ENCODE measurements around the gene YEATS4. TPM values are rescaled to one million over a fixed set of nuclear protein-coding genes. Genes with fewer than 3 reads are reported as not detected.

The YEATS4 gene
- total and polyA plus RNA-seq, 12 donors = 5.6 to 57.9 (median 16.4) TPM

DNA sequence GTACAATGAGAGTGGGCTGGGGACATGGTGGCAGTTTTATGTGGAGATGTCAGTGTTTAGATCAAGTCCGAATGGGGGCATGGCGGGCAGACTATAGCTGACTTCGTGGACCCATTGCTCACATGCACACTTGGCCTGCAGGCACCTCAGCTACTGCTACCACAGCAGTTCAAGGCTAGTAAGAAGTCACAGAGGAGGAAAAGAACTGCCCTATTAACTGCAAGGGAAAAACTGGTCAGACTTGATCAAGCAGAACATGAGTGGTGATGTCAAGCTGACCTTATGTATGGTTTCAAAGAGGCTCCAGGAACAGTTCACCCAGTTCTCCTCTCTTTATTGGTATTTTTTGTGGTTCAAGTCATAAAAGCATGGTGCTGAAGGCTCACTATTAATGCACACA lies 80.5 kb downstream of the YEATS4 start:
- H3K4me3 ChIP-seq = no peak overlapping the region
- no peaks in the 10 kb centered on the region for H3K27me3 ChIP-seq
- intact Hi-C loops (cut with DNase I) = no loop called here
- no peaks in the 10 kb centered on the region for H3K9me3 ChIP-seq (replicated peaks in 1 of 3)
- no peak for TF ChIP-seq POLR2A (IDR thresholded peaks at IDR 0.05)
- TF ChIP-seq, protein P1, sequence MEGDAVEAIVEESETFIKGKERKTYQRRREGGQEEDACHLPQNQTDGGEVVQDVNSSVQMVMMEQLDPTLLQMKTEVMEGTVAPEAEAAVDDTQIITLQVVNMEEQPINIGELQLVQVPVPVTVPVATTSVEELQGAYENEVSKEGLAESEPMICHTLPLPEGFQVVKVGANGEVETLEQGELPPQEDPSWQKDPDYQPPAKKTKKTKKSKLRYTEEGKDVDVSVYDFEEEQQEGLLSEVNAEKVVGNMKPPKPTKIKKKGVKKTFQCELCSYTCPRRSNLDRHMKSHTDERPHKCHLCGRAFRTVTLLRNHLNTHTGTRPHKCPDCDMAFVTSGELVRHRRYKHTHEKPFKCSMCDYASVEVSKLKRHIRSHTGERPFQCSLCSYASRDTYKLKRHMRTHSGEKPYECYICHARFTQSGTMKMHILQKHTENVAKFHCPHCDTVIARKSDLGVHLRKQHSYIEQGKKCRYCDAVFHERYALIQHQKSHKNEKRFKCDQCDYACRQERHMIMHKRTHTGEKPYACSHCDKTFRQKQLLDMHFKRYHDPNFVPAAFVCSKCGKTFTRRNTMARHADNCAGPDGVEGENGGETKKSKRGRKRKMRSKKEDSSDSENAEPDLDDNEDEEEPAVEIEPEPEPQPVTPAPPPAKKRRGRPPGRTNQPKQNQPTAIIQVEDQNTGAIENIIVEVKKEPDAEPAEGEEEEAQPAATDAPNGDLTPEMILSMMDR (IDR thresholded peaks at IDR 0.05) = no peak
- H3K36me3 ChIP-seq (replicated peaks in 1 of 2) = no peaks in the 10 kb centered on the region
- 85 to 93% (median 88%) methylated on average over 3 of the region's 3 CpGs for WGBS, 4 donors
- no peak overlapping the region for H3K27ac ChIP-seq
- DNase-seq = no peak
- H3K4me1 ChIP-seq (replicated peaks in 1 of 2) = peaks cover 0 to 3% of the 10 kb centered on the region in 2 donors

Small RNA genes lying within 50 kb of the gene (small RNA-seq; reads per million reads assigned to genes)
- gene RN7SL804P = 0 reads per million in 2 donors

Other genes with a start within 250 kb of the YEATS4 start
- gene CPSF6, start 120.2 kb upstream of the YEATS4 start, total RNA-seq = 10 to 100 TPM; 13.2 to 52.0 (median 44.8) TPM
- 10 to 100 TPM; 19.1 to 50.9 (median 32.3) TPM for gene CPSF6, start 120.2 kb upstream of the YEATS4 start, polyA plus RNA-seq
- gene LYZ, start 11.4 kb upstream of the YEATS4 start, total RNA-seq = 10 to 100 TPM in 8 of 9 donors, 1 to 10 TPM in 1; 8.2 to 98.5 (median 36.6) TPM
- gene LYZ, start 11.4 kb upstream of the YEATS4 start, polyA plus RNA-seq = 10 to 100 TPM; 11.3 to 30.0 (median 25.6) TPM
- 10 to 100 TPM; 36.2 to 86.1 (median 47.2) TPM for gene FRS2, start 110.6 kb downstream of the YEATS4 start, total RNA-seq
- 10 to 100 TPM in 1 of 3 donors, 1 to 10 TPM in 2; 4.8 to 25.2 (median 7.3) TPM for gene FRS2, start 110.6 kb downstream of the YEATS4 start, polyA plus RNA-seq
- 100 to 1,000 TPM in 8 of 9 donors, 10 to 100 TPM in 1; 88.2 to 290 (median 119) TPM for gene CCT2, start 225.7 kb downstream of the YEATS4 start, total RNA-seq
- 100 to 1,000 TPM in 2 of 3 donors, 10 to 100 TPM in 1; 83.5 to 233 (median 102) TPM for gene CCT2, start 225.7 kb downstream of the YEATS4 start, polyA plus RNA-seq